GM12873 (cell line): Measurements from ENCODE around the gene MORN1.

Experiments used
- TF ChIP-seq, protein P1 (sequence below): IDR thresholded peaks from 2 replicates; pipeline ENCODE4 v1.5.1; 2012; ENCODE audit warnings: low read depth, mild to moderate bottlenecking, moderate library complexity, low read length, control low read depth; ENCODE audit not compliant: insufficient read depth; ENCODE audit errors: missing control alignments

Gene MORN1

DNA sequence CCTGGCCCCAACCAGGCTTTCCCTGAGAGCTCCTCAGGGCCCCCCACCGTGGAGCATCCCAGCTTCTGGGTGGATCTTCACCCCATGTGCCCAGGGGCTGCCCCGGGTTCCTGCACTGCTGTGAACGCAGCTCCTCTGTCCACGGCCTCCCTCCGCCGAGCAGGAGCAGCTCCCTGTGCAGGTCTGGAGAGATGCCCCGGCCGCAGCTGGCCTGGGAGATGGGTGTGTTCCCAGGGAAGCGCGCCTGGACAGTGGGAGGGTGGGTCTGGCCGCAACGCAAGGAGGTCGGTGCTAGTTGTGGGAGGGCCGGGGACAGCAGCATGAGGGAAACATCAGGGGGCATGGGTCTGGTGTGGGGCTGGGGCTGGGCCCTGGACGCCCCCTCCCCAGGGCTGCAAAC is 71.3 kb downstream of the MORN1 start:
- TF ChIP-seq, protein P1, sequence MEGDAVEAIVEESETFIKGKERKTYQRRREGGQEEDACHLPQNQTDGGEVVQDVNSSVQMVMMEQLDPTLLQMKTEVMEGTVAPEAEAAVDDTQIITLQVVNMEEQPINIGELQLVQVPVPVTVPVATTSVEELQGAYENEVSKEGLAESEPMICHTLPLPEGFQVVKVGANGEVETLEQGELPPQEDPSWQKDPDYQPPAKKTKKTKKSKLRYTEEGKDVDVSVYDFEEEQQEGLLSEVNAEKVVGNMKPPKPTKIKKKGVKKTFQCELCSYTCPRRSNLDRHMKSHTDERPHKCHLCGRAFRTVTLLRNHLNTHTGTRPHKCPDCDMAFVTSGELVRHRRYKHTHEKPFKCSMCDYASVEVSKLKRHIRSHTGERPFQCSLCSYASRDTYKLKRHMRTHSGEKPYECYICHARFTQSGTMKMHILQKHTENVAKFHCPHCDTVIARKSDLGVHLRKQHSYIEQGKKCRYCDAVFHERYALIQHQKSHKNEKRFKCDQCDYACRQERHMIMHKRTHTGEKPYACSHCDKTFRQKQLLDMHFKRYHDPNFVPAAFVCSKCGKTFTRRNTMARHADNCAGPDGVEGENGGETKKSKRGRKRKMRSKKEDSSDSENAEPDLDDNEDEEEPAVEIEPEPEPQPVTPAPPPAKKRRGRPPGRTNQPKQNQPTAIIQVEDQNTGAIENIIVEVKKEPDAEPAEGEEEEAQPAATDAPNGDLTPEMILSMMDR, result no peak

- TF ChIP-seq, protein P1, result no peak
Measured at GRCh38 chr1:2319291-2319690, 72.1 kb downstream of the MORN1 start.

DNA sequence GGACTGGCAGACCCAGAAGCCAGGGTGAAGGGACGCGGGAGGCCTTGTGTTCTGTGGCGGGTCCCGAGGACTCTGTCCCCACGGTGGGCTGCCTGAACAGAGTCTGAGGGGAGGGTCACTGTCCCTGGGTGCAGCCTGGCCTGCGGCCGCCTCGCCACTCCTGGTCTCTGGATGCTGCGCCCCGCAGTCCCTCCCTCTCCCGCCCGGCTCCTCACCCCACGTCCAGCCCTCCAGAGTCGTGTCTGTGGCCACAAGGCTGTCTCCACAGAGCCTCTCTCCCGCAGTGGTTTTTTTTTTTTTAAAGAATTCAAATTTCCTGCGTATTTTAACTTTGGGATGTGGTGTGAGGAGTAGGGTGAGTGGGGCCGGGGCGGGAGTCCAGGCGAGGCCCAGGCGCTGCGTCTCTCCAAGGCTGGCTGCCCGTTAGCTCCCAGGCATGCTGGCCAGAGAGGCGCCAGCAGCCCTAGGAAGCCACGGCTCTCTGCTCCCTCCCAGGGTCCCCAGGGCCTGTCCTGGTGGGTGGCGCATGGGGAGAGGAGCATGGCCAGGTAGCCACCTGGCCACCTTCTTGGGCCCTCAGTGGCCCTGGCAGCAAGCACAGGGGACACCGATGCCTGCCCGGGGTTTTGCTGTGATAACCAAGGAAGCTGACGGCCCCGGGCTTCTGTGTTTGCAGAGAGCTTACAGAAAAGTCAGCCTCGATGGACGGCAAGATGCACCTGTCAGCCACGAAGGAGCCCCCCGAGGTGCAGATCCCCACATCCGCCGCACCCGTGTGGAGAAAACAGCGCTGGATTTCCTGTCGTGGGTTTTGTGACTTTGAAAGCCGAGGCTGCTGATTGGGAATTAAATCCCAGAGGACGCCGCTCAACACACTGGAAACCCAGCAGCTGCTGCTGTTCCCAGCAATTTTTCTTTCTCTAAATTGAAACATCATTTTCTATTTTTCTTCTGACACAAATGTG is 72.8 kb downstream of the MORN1 start:
- TF ChIP-seq, protein P1, result no peak

- TF ChIP-seq, protein P1, result no peak
Measured at GRCh38 chr1:2317230-2318065, 73.9 kb downstream of the MORN1 start.

- TF ChIP-seq, protein P1, result no peak
Measured at GRCh38 chr1:2316451-2316961, 74.8 kb downstream of the MORN1 start.

GRCh38 chr1:2315674-2316450 is 75.5 kb downstream of the MORN1 start:
- TF ChIP-seq, protein P1, result no peak
